Effector memory CD4-positive, alpha-beta T cell (primary cell): ENCODE results near the gene KRTAP20-1.

Experiments
- DNase-seq, 3 donors: peaks; one replicate each; pipeline ENCODE4 v3.0.0-alpha.2; 2020
- H3K27ac ChIP-seq: 2 replicates; pipeline ENCODE4 v1.7.0; 2013; ENCODE audit warnings: mild to moderate bottlenecking, low read length, moderate library complexity; ENCODE audit not compliant: insufficient read depth, poor library complexity, severe bottlenecking
- H3K27me3 ChIP-seq: replicated peaks from 2 replicates; pipeline ENCODE4 v1.7.0; 2013; ENCODE audit warnings: mild to moderate bottlenecking, low read length; ENCODE audit not compliant: insufficient read depth, control insufficient read depth, poor library complexity, severe bottlenecking
- H3K36me3 ChIP-seq: 2 replicates; pipeline ENCODE4 v1.7.0; 2013; ENCODE audit warnings: mild to moderate bottlenecking, low read length, moderate library complexity; ENCODE audit not compliant: control insufficient read depth, insufficient read depth
- H3K4me1 ChIP-seq: 2 replicates; pipeline ENCODE4 v1.7.0; 2013; ENCODE audit warnings: low read length, mild to moderate bottlenecking; ENCODE audit not compliant: control insufficient read depth, insufficient read depth, poor library complexity, severe bottlenecking
- H3K4me3 ChIP-seq: 2 replicates; pipeline ENCODE4 v1.7.0; 2013; ENCODE audit warnings: low read length, low read depth, mild to moderate bottlenecking; ENCODE audit not compliant: insufficient read depth, poor library complexity, severe bottlenecking
- H3K9me3 ChIP-seq: 2 replicates; pipeline ENCODE4 v1.7.0; 2013; ENCODE audit warnings: mild to moderate bottlenecking, low read length, moderate library complexity; ENCODE audit not compliant: control insufficient read depth
- total RNA-seq, 3 donors: gene quantifications; one replicate each; lab custom pipeline; 2026; lab: John Stamatoyannopoulos, UW

The KRTAP20-1 gene, protein sequence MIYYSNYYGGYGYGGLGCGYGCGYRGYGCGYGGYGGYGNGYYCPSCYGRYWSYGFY
- 0 reads per million in 3 donors for total RNA-seq

DNA sequence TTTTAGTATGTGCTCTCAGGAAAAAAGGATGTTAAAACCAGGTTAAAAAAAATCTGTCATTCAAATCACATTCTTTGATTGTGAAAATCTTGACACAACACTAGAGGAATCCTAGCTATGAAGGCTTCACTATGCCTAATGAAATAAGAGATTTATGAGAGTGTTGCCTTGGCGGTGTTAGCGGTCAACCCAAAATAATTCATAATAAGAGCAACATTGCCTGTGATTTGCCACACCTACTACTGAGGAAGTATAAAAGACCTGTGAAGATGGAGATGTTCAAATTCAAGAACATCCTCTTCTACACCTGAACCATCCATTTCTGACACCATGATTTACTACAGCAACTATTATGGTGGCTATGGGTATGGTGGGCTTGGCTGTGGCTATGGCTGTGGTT, at the start of gene KRTAP20-1:
Gene KRTAP20-1, plus strand, starts transcription at position 301 of the 400 bp plus-strand sequence. Its CDS starts 30 bp downstream, at position 331.
- DNase-seq: no peak
- H3K4me1 ChIP-seq: no peaks in the 10 kb centered on the region
- no peak within 1 kb of the TSS for H3K27ac ChIP-seq
- H3K27me3 ChIP-seq: no peaks in the 10 kb centered on the region
- no peaks in the 10 kb centered on the region for H3K9me3 ChIP-seq
- no peak within 1 kb of the TSS for H3K4me3 ChIP-seq
- H3K36me3 ChIP-seq: no peaks in the 10 kb centered on the region

DNA sequence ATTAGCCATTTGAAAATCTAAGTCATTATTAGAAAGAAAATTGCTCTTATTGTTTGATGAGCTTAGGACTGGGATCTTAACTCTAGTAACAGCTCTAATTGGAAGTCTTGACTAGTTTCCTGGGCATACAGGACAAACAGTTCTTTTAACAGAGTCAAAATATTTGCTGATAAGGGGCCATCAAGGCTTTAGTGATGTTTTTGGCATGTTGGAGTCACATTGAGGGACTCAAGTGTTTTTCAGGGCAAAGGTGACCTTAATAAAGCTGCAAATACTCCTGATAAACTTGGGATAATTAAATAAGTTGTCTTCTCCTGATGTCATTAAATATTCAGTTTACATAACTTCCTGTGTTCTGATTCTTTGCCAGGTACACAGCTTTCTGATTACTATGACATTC, 48.6 kb upstream of the KRTAP20-1 start:
- Histone ChIP-seq H3K4me3 (no peak overlapping the region), H3K27me3 (no peaks in the 10 kb centered on the region), H3K9me3 (no peaks in the 10 kb centered on the region), H3K27ac (no peak overlapping the region), H3K36me3 (no peaks in the 10 kb centered on the region), H3K4me1 (no peaks in the 10 kb centered on the region)
- no peak for DNase-seq

DNA sequence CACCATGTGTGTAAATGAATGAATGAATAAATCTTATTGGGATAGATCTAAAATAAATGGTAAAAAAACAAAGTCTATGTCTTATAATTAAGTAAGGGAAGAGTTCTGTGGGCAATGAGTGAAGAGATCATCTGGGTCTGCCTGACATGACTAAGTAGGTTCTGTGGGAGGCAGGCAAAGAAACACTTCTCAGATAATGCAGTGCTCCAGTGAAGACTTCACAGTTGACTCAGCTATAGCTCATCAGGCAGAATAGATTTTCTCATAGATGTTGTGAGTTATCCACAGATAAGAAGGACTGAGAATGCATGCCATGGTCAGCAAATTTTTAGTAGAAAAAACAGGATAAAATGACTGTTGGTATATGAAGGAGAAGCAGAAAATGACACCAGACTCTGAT, 38.5 kb upstream of the KRTAP20-1 start:
- Histone ChIP-seq H3K4me1 (no peaks in the 10 kb centered on the region), H3K27ac (no peak overlapping the region), H3K4me3 (no peak overlapping the region), H3K27me3 (no peaks in the 10 kb centered on the region), H3K9me3 (no peaks in the 10 kb centered on the region), H3K36me3 (no peaks in the 10 kb centered on the region)
- DNase-seq: no peak

DNA sequence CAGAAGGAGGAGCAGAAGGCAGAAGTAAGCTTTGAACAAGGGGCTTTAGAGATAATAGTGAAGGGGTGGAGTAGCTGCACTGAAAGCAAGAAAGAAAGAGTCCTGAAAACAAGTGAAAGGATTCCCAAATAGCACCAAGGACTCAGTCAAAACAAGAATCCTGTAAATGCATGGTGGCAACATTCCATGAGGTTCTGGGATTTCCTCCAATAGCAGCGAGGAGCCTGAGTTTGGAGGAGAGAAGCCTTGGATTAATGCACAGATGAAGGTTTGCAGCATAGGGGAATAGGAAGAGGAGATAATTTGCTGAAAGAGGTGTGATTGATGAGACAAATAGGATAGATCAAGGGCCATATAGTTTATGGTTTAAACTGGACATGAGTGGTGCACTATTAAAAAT, 36.9 kb upstream of the KRTAP20-1 start:
- no peaks in the 10 kb centered on the region for H3K27me3 ChIP-seq
- H3K27ac ChIP-seq: no peak overlapping the region
- no peak for DNase-seq
- H3K4me1 ChIP-seq: no peaks in the 10 kb centered on the region
- no peaks in the 10 kb centered on the region for H3K9me3 ChIP-seq
- H3K36me3 ChIP-seq: no peaks in the 10 kb centered on the region
- no peak overlapping the region for H3K4me3 ChIP-seq

DNA sequence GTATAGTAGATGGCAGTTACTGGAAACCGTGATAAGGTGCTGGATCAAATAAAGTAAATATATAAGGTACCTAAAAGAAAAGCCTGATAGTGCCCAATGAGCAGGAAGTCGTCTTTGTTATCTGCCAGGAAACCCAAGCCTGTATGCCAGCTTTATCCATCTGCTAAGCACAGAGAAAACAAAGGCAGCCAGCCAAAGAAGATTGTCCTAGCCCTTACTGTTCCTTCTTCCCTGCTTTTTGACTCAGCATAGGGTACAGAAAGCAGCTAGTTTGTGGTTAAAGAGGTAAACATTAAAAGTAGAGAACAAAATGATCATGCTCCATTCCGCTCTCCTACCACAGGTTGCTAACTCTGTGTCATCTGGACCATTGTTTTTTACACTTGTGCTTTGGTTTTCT, 36.1 kb upstream of the KRTAP20-1 start:
- Histone ChIP-seq H3K4me1 (no peaks in the 10 kb centered on the region), H3K36me3 (no peaks in the 10 kb centered on the region), H3K9me3 (no peaks in the 10 kb centered on the region)

DNA sequence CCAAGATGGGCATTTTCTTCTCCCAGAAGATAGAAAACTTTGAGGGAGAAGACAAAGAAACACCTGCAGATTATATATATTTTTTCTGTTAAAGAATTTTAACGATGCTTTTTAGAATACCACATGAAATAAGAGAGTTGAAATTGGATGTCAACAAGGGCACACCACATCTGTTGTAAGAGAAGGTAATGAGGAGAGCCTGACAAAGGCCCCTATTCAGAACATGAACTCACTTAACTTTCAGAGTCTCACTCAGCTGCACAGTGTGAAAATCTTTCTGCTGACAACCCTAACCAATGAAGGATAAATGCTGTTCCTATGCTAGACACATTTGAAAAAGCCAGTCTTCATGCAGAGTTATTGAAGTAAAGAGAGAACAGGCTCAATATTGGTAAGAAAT, 33.4 kb upstream of the KRTAP20-1 start:
- Histone ChIP-seq H3K4me1 (no peaks in the 10 kb centered on the region), H3K9me3 (no peaks in the 10 kb centered on the region), H3K36me3 (no peaks in the 10 kb centered on the region), H3K27ac (no peak overlapping the region), H3K27me3 (no peaks in the 10 kb centered on the region), H3K4me3 (no peak overlapping the region)
- no peak for DNase-seq

More for the DNA sequence above, 36.1 kb upstream of the KRTAP20-1 start:
- Histone ChIP-seq H3K27me3 (no peaks in the 10 kb centered on the region), H3K4me3 (no peak overlapping the region), H3K27ac (no peak overlapping the region)
- no peak for DNase-seq

DNA sequence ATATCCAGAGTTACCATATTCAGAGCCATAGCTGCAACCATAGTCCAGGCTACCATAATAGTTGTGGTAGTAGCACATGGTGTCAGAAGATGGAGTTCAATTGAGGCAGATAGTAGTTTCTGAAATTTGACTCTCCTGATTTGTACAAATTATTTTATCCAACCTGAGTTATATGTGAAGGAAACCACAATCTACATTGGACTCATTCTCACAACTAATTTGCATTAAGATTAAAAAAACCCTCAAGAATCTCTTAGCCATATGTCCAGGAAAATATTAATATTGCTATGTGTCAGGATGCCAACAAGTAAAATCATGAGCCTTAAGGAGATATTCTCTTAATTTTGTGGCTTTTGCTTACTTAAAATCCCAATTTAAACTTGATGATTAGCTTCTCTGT, 25.9 kb upstream of the KRTAP20-1 start, which contains the start of gene KRTAP22-2:
Gene KRTAP22-2, minus strand, starts transcription at position 101 of the 400 bp plus-strand sequence.
- no peaks in the 10 kb centered on the region for H3K4me1 ChIP-seq
- no peak within 1 kb of the TSS for H3K27ac ChIP-seq
- H3K4me3 ChIP-seq: no peak within 1 kb of the TSS
- H3K36me3 ChIP-seq: no peaks in the 10 kb centered on the region
- DNase-seq: no peak
- no peaks in the 10 kb centered on the region for H3K9me3 ChIP-seq
- no peaks in the 10 kb centered on the region for H3K27me3 ChIP-seq

DNA sequence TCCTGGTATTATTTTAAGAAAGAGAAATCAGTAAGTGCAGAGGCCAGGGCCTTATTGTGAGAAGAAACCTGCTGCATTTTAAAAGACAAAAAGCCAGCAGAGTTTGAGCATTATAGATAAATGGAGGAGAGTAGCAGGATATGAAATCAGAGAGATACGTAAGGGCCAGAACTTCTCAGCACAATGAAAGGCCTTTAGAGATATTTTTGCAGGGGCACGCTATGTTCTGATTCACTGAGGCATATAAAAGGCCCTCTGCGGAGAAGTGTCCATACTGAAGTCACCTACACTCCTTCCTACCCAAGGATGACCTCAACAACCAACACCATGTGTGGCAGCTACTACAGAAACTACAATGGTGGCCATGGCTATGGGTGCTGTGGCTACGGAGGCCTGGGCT, 24.1 kb upstream of the KRTAP20-1 start, which contains the start of gene KRTAP6-3:
Gene KRTAP6-3, plus strand, starts transcription at position 301 of the 400 bp plus-strand sequence. Its CDS starts 6 bp downstream, at position 307.
- Histone ChIP-seq H3K27me3 (no peaks in the 10 kb centered on the region), H3K4me3 (no peak within 1 kb of the TSS), H3K9me3 (no peaks in the 10 kb centered on the region), H3K36me3 (no peaks in the 10 kb centered on the region), H3K27ac (no peak within 1 kb of the TSS), H3K4me1 (no peaks in the 10 kb centered on the region)
- no peak for DNase-seq

DNA sequence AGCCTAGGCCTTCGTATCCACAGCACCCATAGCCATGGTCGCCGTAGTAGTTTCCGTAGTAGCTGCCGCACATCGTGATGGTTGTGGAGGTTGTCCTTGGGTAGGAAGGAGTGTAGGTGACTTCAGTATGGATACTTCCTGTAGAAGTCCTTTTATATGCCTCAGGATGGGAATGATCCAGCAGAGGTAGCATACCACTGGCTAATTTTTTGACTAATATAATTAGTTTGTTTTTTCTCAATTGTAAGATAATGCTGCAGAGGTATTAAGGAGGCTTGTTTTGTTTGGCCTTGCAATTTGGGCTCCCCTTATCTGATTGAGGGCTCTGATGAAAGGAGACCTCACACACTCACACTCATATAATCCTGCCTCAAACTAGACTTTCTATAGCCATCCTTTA, 17.4 kb upstream of the KRTAP20-1 start, which contains the start of gene KRTAP6-2:
Gene KRTAP6-2, minus strand, starts transcription at position 101 of the 400 bp plus-strand sequence. Its CDS starts 28 bp downstream, at position 73.
- Histone ChIP-seq H3K4me3 (no peak within 1 kb of the TSS), H3K9me3 (no peaks in the 10 kb centered on the region), H3K4me1 (no peaks in the 10 kb centered on the region), H3K27me3 (no peaks in the 10 kb centered on the region), H3K27ac (no peak within 1 kb of the TSS), H3K36me3 (no peaks in the 10 kb centered on the region)
- no peak for DNase-seq

DNA sequence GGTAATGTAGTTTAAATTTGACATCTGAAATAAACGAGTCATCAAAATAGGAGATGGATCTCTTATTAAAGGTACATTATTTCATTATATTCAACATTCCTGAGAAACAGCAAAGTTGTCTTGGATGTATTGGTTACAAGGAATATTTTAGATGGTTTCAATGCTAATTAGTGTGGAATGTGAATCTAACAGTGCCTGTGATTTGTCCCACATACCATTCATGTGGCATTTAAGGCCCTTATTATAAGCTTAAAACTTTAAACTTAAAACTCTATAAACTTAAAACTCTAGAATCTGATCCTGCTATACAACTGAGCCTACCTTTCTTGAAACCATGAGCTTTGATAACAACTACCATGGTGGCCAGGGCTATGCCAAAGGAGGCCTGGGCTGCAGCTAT, 15.4 kb upstream of the KRTAP20-1 start, which contains the start of gene KRTAP22-1:
Gene KRTAP22-1, plus strand, starts transcription at position 301 of the 400 bp plus-strand sequence.
- no peaks in the 10 kb centered on the region for H3K4me1 ChIP-seq
- H3K36me3 ChIP-seq: no peaks in the 10 kb centered on the region
- no peak within 1 kb of the TSS for H3K4me3 ChIP-seq
- no peak within 1 kb of the TSS for H3K27ac ChIP-seq
- H3K9me3 ChIP-seq: no peaks in the 10 kb centered on the region
- no peak for DNase-seq
- H3K27me3 ChIP-seq: no peaks in the 10 kb centered on the region
